Gastrocnemius medialis (tissue), 4 donors: ENCODE data around the gene GRIK5. TPM values are rescaled to one million over a fixed set of nuclear protein-coding genes. Genes with fewer than 3 reads are reported as not detected.

Source experiments
- ATAC-seq, 2 donors: fragments of 150-250 bp; one replicate each; pipeline ENCODE4 v1.9.1; 2016
- DNase-seq, 2 donors: peaks; one replicate each; pipeline ENCODE4 v3.0.0-alpha.2; 2019
- H3K27ac ChIP-seq, 4 donors: fragments of 200-600 bp; sonication (generic); 1 replicate in 1 of 4; 2 replicates in 3 of 4; pipeline ENCODE4 v1.5.1; 2016 to 2018; ENCODE audit warnings: mild to moderate bottlenecking in 2 of 4, moderate library complexity in 1 of 4
- H3K27me3 ChIP-seq, 3 donors: fragments of 200-600 bp; sonication (generic) in 2 of 3; 1 replicate in 1 of 3; 2 replicates in 2 of 3; pipeline versions ENCODE4 v1.5.1 to v1.6.0; 2016 to 2019; ENCODE audit warnings: mild to moderate bottlenecking in 1 of 3, moderate library complexity in 1 of 3
- H3K36me3 ChIP-seq, 2 donors: fragments of 200-600 bp; sonication (generic) in 1 of 2; one replicate each; pipeline ENCODE4 v1.5.1; 2017 to 2018
- H3K4me1 ChIP-seq, 2 donors: fragments of 200-600 bp; sonication (generic) in 1 of 2; one replicate each; pipeline ENCODE4 v1.5.1; 2016 to 2017; ENCODE audit warnings: mild to moderate bottlenecking in 2 of 2
- H3K4me3 ChIP-seq, 4 donors: fragments of 200-600 bp; sonication (generic) in 3 of 4; 1 replicate in 1 of 4; 2 replicates in 3 of 4; pipeline ENCODE4 v1.5.1; 2016 to 2019; ENCODE audit warnings: mild to moderate bottlenecking in 2 of 4
- H3K9me3 ChIP-seq, 3 donors: fragments of 200-600 bp; sonication (generic) in 2 of 3; 1 replicate in 1 of 3; 2 replicates in 2 of 3; pipeline ENCODE4 v1.5.1; 2016 to 2019
- CTCF ChIP-seq, 5 experiments: fragments of 450-650 bp in 3 of 5; fragments of 200-600 bp in 2 of 5; sonication (generic) in 2 of 5; IDR thresholded peaks in 4 of 5; conservative IDR thresholded peaks in 1 of 5; 1 replicate in 4 of 5; 2 replicates in 1 of 5; pipeline ENCODE4 v1.5.1; 2016 to 2019; ENCODE audit warnings: antibody characterized with exemption in 5 of 5, mild to moderate bottlenecking in 3 of 5, moderate library complexity in 3 of 5
- POLR2A ChIP-seq, 2 donors: fragments of 450-650 bp; IDR thresholded peaks; one replicate each; pipeline ENCODE4 v1.6.1; 2017; ENCODE audit warnings: antibody characterized with exemption in 2 of 2, mild to moderate bottlenecking in 2 of 2, moderate library complexity in 2 of 2
- in situ Hi-C, 4 donors: fragments of 200-750 bp; cut with MboI; loops; one replicate each; pipeline versions ENCODE4 v1.15.0 to v1.8.0; 2017; ENCODE audit warnings: low sequenced_read_pairs in 4 of 4
- intact Hi-C: fragments of 100-400 bp; cut with DNase I; formaldehyde crosslinking; loops from one replicate; pipeline ENCODE4 v1.15.1; 2023; ENCODE audit warnings: low total_unique reads
- total RNA-seq, 4 donors: library from RNA; depleted of rRNA; stranded (reverse); fragments of >200 nt; gene quantifications; one replicate each; pipeline versions ENCODE4 v1.1.0 to v1.2.3, GENCODE V29; 2016

Gene GRIK5
- total RNA-seq, 4 donors from 2014 or later, result 0.20 to 1.0 (median 0.62) TPM; not detected in 1

- ATAC-seq (no peak), DNase-seq (no peak)
- Histone ChIP-seq H3K27me3 (peaks cover 21 to 33% (median 30%) of the 10 kb centered on the region in 3 donors), H3K4me3 (no peak overlapping the region), H3K27ac (no peak overlapping the region), H3K9me3 (no peaks in the 10 kb centered on the region), H3K4me1 (no peaks in the 10 kb centered on the region), H3K36me3 (no peaks in the 10 kb centered on the region)
- in situ Hi-C loops (no loop called here), intact Hi-C loops (no loop called here)
- TF ChIP-seq CTCF (IDR thresholded peaks at IDR 0.05 in 4 of 5, conservative IDR thresholded peaks at IDR 0.05 in 1 of 5), result no peak
- no peak for TF ChIP-seq POLR2A (IDR thresholded peaks at IDR 0.05)
These were observed 2.6 kb downstream of the GRIK5 start for GRCh38 chr19:42067315-42067888.

- Histone ChIP-seq H3K36me3 (no peaks in the 10 kb centered on the region), H3K4me3 (no peak overlapping the region), H3K4me1 (no peaks in the 10 kb centered on the region), H3K27me3 (peaks cover 21 to 33% (median 30%) of the 10 kb centered on the region in 3 donors), H3K27ac (no peak overlapping the region), H3K9me3 (no peaks in the 10 kb centered on the region)
- ATAC-seq (no peak), DNase-seq (no peak)
- TF ChIP-seq POLR2A (IDR thresholded peaks at IDR 0.05), result no peak
- no peak for TF ChIP-seq CTCF (IDR thresholded peaks at IDR 0.05 in 4 of 5, conservative IDR thresholded peaks at IDR 0.05 in 1 of 5)
- in situ Hi-C loops, result no loop called here
- intact Hi-C loops, result no loop called here
These were observed 3.8 kb downstream of the GRIK5 start for GRCh38 chr19:42066075-42066754.

GRCh38 chr19:42065511-42065910 is 4.5 kb downstream of the GRIK5 start:
- no peak overlapping the region for H3K27ac ChIP-seq
- ATAC-seq (no peak), DNase-seq (no peak)
- H3K27me3 ChIP-seq, result peaks cover 21 to 33% (median 30%) of the 10 kb centered on the region in 3 donors
- no peaks in the 10 kb centered on the region for H3K36me3 ChIP-seq
- in situ Hi-C loops, result no loop called here
- no peaks in the 10 kb centered on the region for H3K9me3 ChIP-seq
- intact Hi-C loops, result no loop called here
- TF ChIP-seq POLR2A (IDR thresholded peaks at IDR 0.05), result no peak
- no peak for TF ChIP-seq CTCF (IDR thresholded peaks at IDR 0.05 in 4 of 5, conservative IDR thresholded peaks at IDR 0.05 in 1 of 5)
- no peak overlapping the region for H3K4me3 ChIP-seq
- no peaks in the 10 kb centered on the region for H3K4me1 ChIP-seq

- Histone ChIP-seq H3K27me3 (peaks cover 21 to 33% (median 30%) of the 10 kb centered on the region in 3 donors), H3K9me3 (no peaks in the 10 kb centered on the region), H3K4me1 (no peaks in the 10 kb centered on the region), H3K27ac (no peak overlapping the region), H3K4me3 (no peak overlapping the region), H3K36me3 (no peaks in the 10 kb centered on the region)
- in situ Hi-C loops (no loop called here), intact Hi-C loops (no loop called here)
- DNase-seq (no peak), ATAC-seq (no peak)
- TF ChIP-seq POLR2A (IDR thresholded peaks at IDR 0.05) (no peak), CTCF (IDR thresholded peaks at IDR 0.05 in 4 of 5, conservative IDR thresholded peaks at IDR 0.05 in 1 of 5) (no peak)
These were observed 5.0 kb downstream of the GRIK5 start for GRCh38 chr19:42065051-42065450.
